Epithelial cell of esophagus (primary cell): ENCODE measurements around the gene SIM2.

ENCODE experiments used
- DNase-seq: peaks from one replicate; pipeline ENCODE4 v3.0.0; 2010; ENCODE audit warnings: low read depth
- H3K4me3 ChIP-seq: 2 replicates; pipeline ENCODE4 v1.5.1; 2011; ENCODE audit warnings: mild to moderate bottlenecking, low read length, control low read depth
- CTCF ChIP-seq: IDR thresholded peaks from 2 replicates; pipeline ENCODE4 v1.5.1; 2011; ENCODE audit warnings: low read depth, mild to moderate bottlenecking, low read length, control low read depth, inconsistent platforms; ENCODE audit not compliant: insufficient read depth; ENCODE audit errors: missing control alignments

Gene SIM2

DNA sequence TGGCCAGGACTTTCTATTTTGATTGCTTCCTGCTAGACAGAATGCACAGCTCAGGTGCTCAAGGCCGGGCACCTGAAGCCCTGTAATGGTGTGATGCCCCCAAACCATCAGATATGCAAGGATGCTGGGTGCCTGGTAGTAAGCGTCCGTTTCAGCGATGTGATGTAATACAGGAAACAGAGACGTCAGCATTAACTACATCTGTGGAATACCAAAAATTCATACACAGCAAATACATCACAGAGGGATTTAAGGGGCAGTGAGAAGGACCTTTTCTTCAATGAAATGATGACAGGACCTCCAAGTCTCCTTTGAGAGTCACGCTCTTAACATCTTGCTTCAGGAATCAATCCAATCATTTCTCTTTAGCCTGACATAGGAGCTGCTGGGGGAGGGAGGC is 64.4 kb downstream of the SIM2 start:
- no peak for TF ChIP-seq CTCF
- DNase-seq: no peak
- H3K4me3 ChIP-seq: no peak overlapping the region

DNA sequence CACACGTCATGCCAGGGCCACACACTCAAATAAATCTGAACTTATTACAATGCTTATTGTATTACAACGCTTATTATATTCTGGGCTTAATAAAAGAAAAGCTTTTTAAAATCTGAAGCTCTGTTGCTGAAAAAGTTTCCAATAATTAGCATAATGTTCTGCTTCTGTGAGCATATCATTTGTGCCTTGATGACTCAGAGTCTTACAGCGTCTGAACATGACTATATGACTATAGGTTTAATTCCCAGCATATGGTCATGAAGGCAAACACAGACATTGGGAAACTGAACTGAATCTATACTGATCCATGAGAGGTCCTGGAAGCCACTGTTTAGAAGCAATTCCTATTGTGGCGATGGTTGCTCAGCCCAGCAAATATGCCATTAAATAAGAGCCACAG is 66.3 kb downstream of the SIM2 start:
- TF ChIP-seq CTCF: no peak
- H3K4me3 ChIP-seq: no peak overlapping the region
- DNase-seq: peak; percentile 61

GRCh38 chr21:36766511-36766910 is 67.6 kb downstream of the SIM2 start:
- TF ChIP-seq CTCF: no peak
- DNase-seq: no peak
- no peak overlapping the region for H3K4me3 ChIP-seq

GRCh38 chr21:36767096-36767495 is 68.2 kb downstream of the SIM2 start:
- no peak for TF ChIP-seq CTCF
- no peak for DNase-seq
- H3K4me3 ChIP-seq: no peak overlapping the region

DNA sequence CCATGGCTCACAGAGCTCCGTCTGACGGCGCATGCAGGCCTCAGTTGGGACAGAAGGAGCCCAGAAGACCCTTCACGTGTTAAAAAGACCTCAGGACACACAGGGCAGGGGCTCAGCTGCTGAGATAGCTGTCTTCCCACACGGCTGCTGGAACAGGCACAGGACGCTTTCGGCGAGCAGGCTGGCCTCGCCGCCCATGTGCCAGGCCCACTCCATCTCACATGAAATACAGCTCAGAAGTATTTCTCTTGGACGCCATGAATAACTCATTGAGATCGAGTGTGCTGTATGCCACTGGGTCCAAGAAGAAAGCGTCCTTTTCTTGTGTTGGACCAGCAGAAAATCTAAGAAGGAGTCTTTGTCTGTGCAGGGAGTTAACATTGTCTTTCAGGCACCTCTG is 69.6 kb downstream of the SIM2 start:
- DNase-seq: no peak
- no peak overlapping the region for H3K4me3 ChIP-seq
- no peak for TF ChIP-seq CTCF

- DNase-seq: no peak
- H3K4me3 ChIP-seq: no peak overlapping the region
- TF ChIP-seq CTCF: no peak
Observed at GRCh38 chr21:36769051-36769839, 70.3 kb downstream of the SIM2 start.

DNA sequence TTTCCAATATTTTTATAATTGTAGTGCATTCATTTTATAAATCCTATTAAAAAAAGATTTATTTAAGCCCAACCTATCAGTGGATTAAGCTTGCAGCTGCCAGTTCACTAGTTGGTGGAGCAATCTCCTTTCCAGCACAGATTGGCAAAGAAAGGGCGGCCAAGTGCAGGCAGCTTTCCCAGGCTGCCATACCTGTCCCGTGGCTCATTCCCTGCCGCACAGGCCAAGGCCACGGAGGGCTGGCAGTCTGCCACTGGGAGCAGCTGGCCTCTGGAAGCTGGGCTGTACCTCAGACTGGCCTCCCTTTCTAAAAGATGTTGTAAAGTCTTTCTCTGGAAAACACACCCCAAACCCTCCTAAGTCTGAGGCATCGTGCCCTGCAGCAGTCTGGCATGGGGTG is 74.2 kb downstream of the SIM2 start:
- TF ChIP-seq CTCF: no peak
- no peak overlapping the region for H3K4me3 ChIP-seq
- DNase-seq: peak; percentile 89
